Brain microvascular endothelial cell (primary cell): ENCODE measurements around the gene WASF1.

Experiments
- DNase-seq: peaks from one replicate; pipeline ENCODE4 v3.0.0-alpha.2; 2020
- H3K27ac ChIP-seq: fragments of 250-450 bp; sonication (Bioruptor Pico); 2 replicates; pipeline ENCODE4 v1.5.1; 2020; ENCODE audit warnings: mild to moderate bottlenecking, moderate library complexity
- H3K27me3 ChIP-seq: fragments of 250-450 bp; sonication (Bioruptor Pico); replicated peaks from 2 replicates; pipeline ENCODE4 v1.5.1; 2020; ENCODE audit warnings: mild to moderate bottlenecking
- H3K36me3 ChIP-seq: fragments of 250-450 bp; sonication (Bioruptor Pico); replicated peaks from 2 replicates; pipeline ENCODE4 v1.5.1; 2020; ENCODE audit warnings: mild to moderate bottlenecking
- H3K4me3 ChIP-seq: 2 replicates; pipeline ENCODE4 v1.5.1; 2011; ENCODE audit warnings: low read depth, mild to moderate bottlenecking, control low read depth, low read length, moderate library complexity
- CTCF ChIP-seq: IDR thresholded peaks from 2 replicates; pipeline ENCODE4 v1.5.1; 2011; ENCODE audit warnings: low read depth, mild to moderate bottlenecking, moderate library complexity, low read length, control low read depth, inconsistent platforms; ENCODE audit errors: missing control alignments
- in situ Hi-C: cut with HindIII; loops from 2 replicates; pipeline ENCODE4 v1.10.0; 2017; ENCODE audit warnings: low sequenced_read_pairs, low pct_ligation_motif_present

The WASF1 gene

GRCh38 chr6:110211753-110212152 is 32.3 kb upstream of the WASF1 start:
- H3K36me3 ChIP-seq, result peaks cover 13% of the 10 kb centered on the region
- DNase-seq, result no peak
- H3K27ac ChIP-seq, result no peak overlapping the region
- in situ Hi-C loops, result no loop called here
- no peaks in the 10 kb centered on the region for H3K27me3 ChIP-seq
- no peak overlapping the region for H3K4me3 ChIP-seq
- no peak for TF ChIP-seq CTCF

- Histone ChIP-seq H3K27ac (no peak overlapping the region), H3K4me3 (no peak overlapping the region), H3K27me3 (no peaks in the 10 kb centered on the region), H3K36me3 (peaks cover 9% of the 10 kb centered on the region)
- DNase-seq, result no peak
- TF ChIP-seq CTCF, result no peak
- in situ Hi-C loops, result no loop called here
These were observed 28.2 kb upstream of the WASF1 start for GRCh38 chr6:110207652-110208051.

- Histone ChIP-seq H3K4me3 (no peak overlapping the region), H3K36me3 (no peaks in the 10 kb centered on the region), H3K27ac (no peak overlapping the region), H3K27me3 (no peaks in the 10 kb centered on the region)
- DNase-seq, result no peak
- in situ Hi-C loops, result no loop called here
- TF ChIP-seq CTCF, result no peak
These were observed 21.8 kb upstream of the WASF1 start for GRCh38 chr6:110201151-110201884.

- Histone ChIP-seq H3K36me3 (no peaks in the 10 kb centered on the region), H3K27me3 (no peaks in the 10 kb centered on the region), H3K27ac (no peak overlapping the region), H3K4me3 (no peak overlapping the region)
- in situ Hi-C loops, result no loop called here
- no peak for TF ChIP-seq CTCF
- no peak for DNase-seq
These were observed 19.1 kb upstream of the WASF1 start for GRCh38 chr6:110198561-110198960.

GRCh38 chr6:110196874-110197273 is 17.4 kb upstream of the WASF1 start:
- H3K27ac ChIP-seq, result no peak overlapping the region
- H3K36me3 ChIP-seq, result no peaks in the 10 kb centered on the region
- DNase-seq, result no peak
- no peak overlapping the region for H3K4me3 ChIP-seq
- no peaks in the 10 kb centered on the region for H3K27me3 ChIP-seq
- in situ Hi-C loops, result no loop called here
- no peak for TF ChIP-seq CTCF

- TF ChIP-seq CTCF, result no peak
- DNase-seq, result no peak
- Histone ChIP-seq H3K27me3 (no peaks in the 10 kb centered on the region), H3K27ac (no peak overlapping the region), H3K4me3 (no peak overlapping the region), H3K36me3 (no peaks in the 10 kb centered on the region)
- in situ Hi-C loops, result no loop called here
These were observed 16.2 kb upstream of the WASF1 start for GRCh38 chr6:110195639-110196038.
